Activated CD8-positive, alpha-beta T cell treated with anti-CD3 and anti-CD28 coated beads for 36 hours (primary cell): Measurements from ENCODE around the gene ENPP6. TPM values are rescaled to one million over a fixed set of nuclear protein-coding genes. Genes with fewer than 3 reads are reported as not detected.

Experiments
- ATAC-seq: fragments of 200-7000 bp; cut with Tn5 transposase; one replicate; pipeline ENCODE4 v1.10.0; 2021; ENCODE audit warnings: mild to moderate bottlenecking, moderate library complexity
- CTCF ChIA-PET: fragments of 350-600 bp; sonication (Branson Sonifier 250); formaldehyde crosslinking; loops from one replicate; lab custom pipeline; 2021; ENCODE audit warnings: antibody characterized with exemption; lab: Charles Lee
- POLR2A ChIA-PET: fragments of 350-600 bp; sonication (Branson Sonifier 250); formaldehyde crosslinking; loops from one replicate; lab custom pipeline; 2021; ENCODE audit warnings: antibody characterized with exemption; lab: Charles Lee
- DNase-seq: peaks from one replicate; pipeline ENCODE4 v3.0.0-alpha.2; 2020
- H3K27ac Mint-ChIP-seq: one replicate; pipeline ENCODE4 v1.8.0; 2021; ENCODE audit warnings: mild to moderate bottlenecking, mixed read lengths
- H3K27me3 Mint-ChIP-seq: one replicate; pipeline ENCODE4 v1.8.0; 2021; ENCODE audit warnings: mixed read lengths
- H3K36me3 Mint-ChIP-seq: one replicate; pipeline ENCODE4 v1.8.0; 2021; ENCODE audit warnings: low read depth, mixed read lengths
- H3K4me1 Mint-ChIP-seq: one replicate; pipeline ENCODE4 v1.8.0; 2021; ENCODE audit warnings: low read depth, mixed read lengths
- H3K4me3 Mint-ChIP-seq: one replicate; pipeline ENCODE4 v1.8.0; 2021; ENCODE audit warnings: mild to moderate bottlenecking, moderate library complexity, mixed read lengths
- H3K9me3 Mint-ChIP-seq: one replicate; pipeline ENCODE4 v1.8.0; 2021; ENCODE audit warnings: mixed read lengths
- CTCF ChIP-seq: fragments of 200-600 bp; IDR thresholded peaks from one replicate; pipeline ENCODE4 v1.8.0; 2022; ENCODE audit warnings: antibody characterized with exemption, mild to moderate bottlenecking
- intact Hi-C: fragments of 100-400 bp; cut with micrococcal nuclease; formaldehyde crosslinking; loops from one replicate; pipeline ENCODE4 v1.10.0; 2022
- total RNA-seq, 2 experiments: library from RNA; stranded (reverse); gene quantifications; one replicate each; pipeline ENCODE4 v1.2.3, GENCODE V29; 2021

Gene ENPP6
- total RNA-seq, 2 experiments from 2014 or later, result 0.27 to 0.40 TPM

DNA sequence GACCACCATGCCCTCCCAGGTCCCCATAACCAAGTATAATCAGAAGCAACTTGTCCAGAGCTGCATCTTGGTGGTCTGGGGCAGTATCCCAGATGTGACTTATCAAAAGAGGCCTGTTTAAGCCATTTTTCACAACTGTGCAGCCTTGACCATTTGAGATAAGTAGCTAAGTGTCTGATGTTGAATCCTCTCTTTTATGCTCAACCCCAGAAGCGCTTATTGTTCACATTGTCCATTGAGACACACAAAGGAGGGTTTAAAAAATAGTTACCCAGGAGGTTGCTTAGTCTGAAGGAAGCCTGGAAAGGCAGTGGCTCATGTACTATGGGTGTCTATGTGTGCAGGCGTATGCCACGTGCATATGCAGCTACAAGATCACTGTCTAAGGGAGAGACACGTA, 27.0 kb downstream of the ENPP6 start:
- no peak for DNase-seq
- H3K4me3 Mint-ChIP-seq, result no peak overlapping the region
- H3K36me3 Mint-ChIP-seq, result no peaks in the 10 kb centered on the region
- no peaks in the 10 kb centered on the region for H3K4me1 Mint-ChIP-seq
- ChIA-PET CTCF (no interaction called here), POLR2A (interaction anchor here (0.7 kb wide), 1 partner anchor 10 kb away, joined by 3 read pairs; no protein-coding TSS in a partner anchor)
- no peak for TF ChIP-seq CTCF
- no peaks in the 10 kb centered on the region for H3K27me3 Mint-ChIP-seq
- intact Hi-C loops, result no loop called here
- ATAC-seq, result no peak
- H3K9me3 Mint-ChIP-seq, result no peaks in the 10 kb centered on the region
- H3K27ac Mint-ChIP-seq, result no peak overlapping the region

- no peaks in the 10 kb centered on the region for H3K4me1 Mint-ChIP-seq
- no peaks in the 10 kb centered on the region for H3K27me3 Mint-ChIP-seq
- H3K27ac Mint-ChIP-seq, result no peak overlapping the region
- no peak for DNase-seq
- CTCF ChIA-PET, result no interaction called here
- intact Hi-C loops, result no loop called here
- no peak for TF ChIP-seq CTCF
- H3K9me3 Mint-ChIP-seq, result no peaks in the 10 kb centered on the region
- H3K4me3 Mint-ChIP-seq, result no peak overlapping the region
- POLR2A ChIA-PET, result interaction anchor here (0.7 kb wide), 1 partner anchor 9 kb away, joined by 3 read pairs; no protein-coding TSS in a partner anchor
- H3K36me3 Mint-ChIP-seq, result no peaks in the 10 kb centered on the region
- no peak for ATAC-seq
These were observed 27.7 kb downstream of the ENPP6 start for GRCh38 chr4:184189966-184190365.

DNA sequence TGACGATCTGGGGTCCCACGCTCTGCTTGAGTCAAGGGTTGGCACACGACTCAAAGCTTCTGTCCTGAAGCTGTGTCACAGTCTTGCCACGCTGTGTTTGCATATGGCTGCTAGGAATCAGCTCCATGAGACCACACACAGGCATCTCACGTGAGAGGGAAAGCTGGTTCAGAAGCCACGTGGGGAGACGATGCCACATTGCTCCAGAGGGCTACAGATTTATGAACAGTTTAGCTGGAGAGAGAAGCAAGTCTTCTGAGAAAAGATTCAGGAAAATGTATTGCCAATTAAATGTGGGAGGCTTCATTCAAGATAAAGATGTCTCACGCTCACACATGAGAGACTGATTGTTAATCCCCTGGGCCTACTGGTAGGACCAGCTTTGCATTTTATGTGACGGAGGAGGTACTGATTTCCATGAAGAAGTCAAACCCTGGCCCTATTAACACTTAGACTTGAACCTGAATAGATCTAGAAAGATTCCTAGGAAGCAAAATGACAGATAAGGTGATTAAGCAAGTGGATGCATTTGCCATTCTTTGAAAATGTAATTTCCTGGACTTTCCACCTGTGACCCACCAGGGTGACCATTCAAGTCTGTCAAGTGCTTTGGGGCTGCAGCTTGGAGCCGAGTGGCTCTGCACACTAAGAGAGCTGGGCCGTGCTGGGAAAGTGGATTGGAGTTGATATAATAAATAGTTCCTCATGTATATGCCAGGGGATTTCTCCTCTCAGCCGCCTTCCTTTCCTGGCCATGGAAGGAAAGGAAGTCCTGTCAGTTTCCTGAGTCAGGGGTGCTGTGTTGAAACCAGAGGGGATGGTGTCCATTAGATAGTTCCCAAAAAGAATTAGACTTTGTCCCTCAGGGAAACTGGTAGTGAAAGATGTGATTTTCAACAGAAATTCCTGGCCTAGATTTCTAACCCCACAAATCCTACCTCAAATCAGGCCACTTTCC, 29.0 kb downstream of the ENPP6 start:
- intact Hi-C loops, result no loop called here
- CTCF ChIA-PET, result no interaction called here
- no peak for DNase-seq

DNA sequence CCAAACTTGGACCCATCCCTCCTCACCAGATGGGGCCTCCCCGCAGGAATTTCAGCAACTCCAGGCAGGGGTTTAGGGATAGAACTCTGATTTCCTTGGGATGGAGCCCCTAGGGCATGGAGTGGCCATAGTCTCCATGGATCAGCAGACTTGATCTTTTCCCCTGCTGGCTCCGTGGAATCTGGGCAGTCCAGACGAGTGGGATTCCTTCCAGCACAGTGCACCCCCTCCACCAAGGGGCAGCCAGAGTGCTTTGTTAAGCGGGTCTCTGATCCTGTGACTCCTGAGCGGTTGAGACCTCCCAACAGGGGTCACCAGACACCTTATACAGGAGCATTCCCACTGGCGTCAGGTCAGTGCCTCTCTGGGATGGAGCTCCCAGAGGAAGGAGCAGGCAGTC, 40.4 kb downstream of the ENPP6 start:
- Mint-ChIP-seq H3K4me1 (no peaks in the 10 kb centered on the region), H3K27ac (no peak overlapping the region), H3K36me3 (no peaks in the 10 kb centered on the region), H3K4me3 (no peak overlapping the region), H3K9me3 (peaks cover 13% of the 10 kb centered on the region), H3K27me3 (peaks cover 29% of the 10 kb centered on the region)
- ATAC-seq (no peak), DNase-seq (no peak)
- intact Hi-C loops, result no loop called here
- POLR2A ChIA-PET, result no interaction called here
- no peak for TF ChIP-seq CTCF
- CTCF ChIA-PET, result interaction anchor here (1.4 kb wide), 1 partner anchor 9 kb away, joined by 3 read pairs; no protein-coding TSS in a partner anchor

More for the DNA sequence above, 29.0 kb downstream of the ENPP6 start:
- no peak overlapping the region for H3K4me3 Mint-ChIP-seq
- no peaks in the 10 kb centered on the region for H3K36me3 Mint-ChIP-seq
- no peaks in the 10 kb centered on the region for H3K4me1 Mint-ChIP-seq
- no peak overlapping the region for H3K27ac Mint-ChIP-seq
- no peaks in the 10 kb centered on the region for H3K9me3 Mint-ChIP-seq
- no peaks in the 10 kb centered on the region for H3K27me3 Mint-ChIP-seq
- no peak for TF ChIP-seq CTCF
- no peak for ATAC-seq
- POLR2A ChIA-PET, result no interaction called here
